ENCODE measurements around the gene KCNJ12.
"Not testable (repeated sequence)": the region's sequence is repeated elsewhere in the genome, so short reads cannot be mapped to it uniquely, and the experiment has no call there.

- TF ChIP-seq EP300, POLR2A (IDR thresholded peaks at IDR 0.05): not testable (repeated sequence)
- TF ChIP-seq, protein P1, sequence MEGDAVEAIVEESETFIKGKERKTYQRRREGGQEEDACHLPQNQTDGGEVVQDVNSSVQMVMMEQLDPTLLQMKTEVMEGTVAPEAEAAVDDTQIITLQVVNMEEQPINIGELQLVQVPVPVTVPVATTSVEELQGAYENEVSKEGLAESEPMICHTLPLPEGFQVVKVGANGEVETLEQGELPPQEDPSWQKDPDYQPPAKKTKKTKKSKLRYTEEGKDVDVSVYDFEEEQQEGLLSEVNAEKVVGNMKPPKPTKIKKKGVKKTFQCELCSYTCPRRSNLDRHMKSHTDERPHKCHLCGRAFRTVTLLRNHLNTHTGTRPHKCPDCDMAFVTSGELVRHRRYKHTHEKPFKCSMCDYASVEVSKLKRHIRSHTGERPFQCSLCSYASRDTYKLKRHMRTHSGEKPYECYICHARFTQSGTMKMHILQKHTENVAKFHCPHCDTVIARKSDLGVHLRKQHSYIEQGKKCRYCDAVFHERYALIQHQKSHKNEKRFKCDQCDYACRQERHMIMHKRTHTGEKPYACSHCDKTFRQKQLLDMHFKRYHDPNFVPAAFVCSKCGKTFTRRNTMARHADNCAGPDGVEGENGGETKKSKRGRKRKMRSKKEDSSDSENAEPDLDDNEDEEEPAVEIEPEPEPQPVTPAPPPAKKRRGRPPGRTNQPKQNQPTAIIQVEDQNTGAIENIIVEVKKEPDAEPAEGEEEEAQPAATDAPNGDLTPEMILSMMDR (IDR thresholded peaks at IDR 0.05), result not testable (repeated sequence)
Observed at GRCh38 chr17:21404106-21404505, 27.9 kb downstream of the KCNJ12 start.
